ENCODE data around the gene PIP4K2C.
"Not testable (repeated sequence)": the region's sequence is repeated elsewhere in the genome, so short reads cannot be mapped to it uniquely, and the experiment has no call there.

The PIP4K2C gene

DNA sequence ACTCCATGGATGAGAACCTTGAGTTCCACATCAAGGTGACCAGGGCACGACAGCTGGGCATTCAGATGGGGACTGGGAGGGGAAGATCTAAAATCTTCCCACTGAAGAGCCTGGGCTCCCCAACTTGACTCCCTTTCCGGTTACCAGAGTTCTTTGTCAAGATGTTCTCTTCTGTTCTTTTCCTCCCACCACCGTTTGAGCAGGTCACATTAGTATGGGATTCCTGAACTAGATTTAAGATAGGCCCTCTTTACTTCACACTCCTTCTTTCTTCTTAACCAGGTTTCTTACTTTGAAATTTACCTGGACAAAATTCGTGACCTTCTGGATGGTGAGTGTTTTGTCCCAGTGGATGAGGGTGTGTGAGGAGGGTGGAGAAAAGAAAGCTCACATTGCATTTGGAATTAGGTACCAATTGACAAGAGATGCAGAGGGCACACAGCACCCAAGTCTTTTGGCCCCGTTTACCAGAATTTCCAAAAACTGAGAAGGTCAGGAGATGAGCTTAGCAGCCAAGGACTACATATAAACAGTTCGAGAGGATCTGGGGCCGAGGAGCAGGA is 26.7 kb upstream of the PIP4K2C start:
- TF ChIP-seq, protein P1, sequence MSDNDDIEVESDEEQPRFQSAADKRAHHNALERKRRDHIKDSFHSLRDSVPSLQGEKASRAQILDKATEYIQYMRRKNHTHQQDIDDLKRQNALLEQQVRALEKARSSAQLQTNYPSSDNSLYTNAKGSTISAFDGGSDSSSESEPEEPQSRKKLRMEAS (IDR thresholded peaks at IDR 0.05; ENCODE audit: low read depth, low read length): no peak
- TF ChIP-seq, protein P2, sequence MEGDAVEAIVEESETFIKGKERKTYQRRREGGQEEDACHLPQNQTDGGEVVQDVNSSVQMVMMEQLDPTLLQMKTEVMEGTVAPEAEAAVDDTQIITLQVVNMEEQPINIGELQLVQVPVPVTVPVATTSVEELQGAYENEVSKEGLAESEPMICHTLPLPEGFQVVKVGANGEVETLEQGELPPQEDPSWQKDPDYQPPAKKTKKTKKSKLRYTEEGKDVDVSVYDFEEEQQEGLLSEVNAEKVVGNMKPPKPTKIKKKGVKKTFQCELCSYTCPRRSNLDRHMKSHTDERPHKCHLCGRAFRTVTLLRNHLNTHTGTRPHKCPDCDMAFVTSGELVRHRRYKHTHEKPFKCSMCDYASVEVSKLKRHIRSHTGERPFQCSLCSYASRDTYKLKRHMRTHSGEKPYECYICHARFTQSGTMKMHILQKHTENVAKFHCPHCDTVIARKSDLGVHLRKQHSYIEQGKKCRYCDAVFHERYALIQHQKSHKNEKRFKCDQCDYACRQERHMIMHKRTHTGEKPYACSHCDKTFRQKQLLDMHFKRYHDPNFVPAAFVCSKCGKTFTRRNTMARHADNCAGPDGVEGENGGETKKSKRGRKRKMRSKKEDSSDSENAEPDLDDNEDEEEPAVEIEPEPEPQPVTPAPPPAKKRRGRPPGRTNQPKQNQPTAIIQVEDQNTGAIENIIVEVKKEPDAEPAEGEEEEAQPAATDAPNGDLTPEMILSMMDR (IDR thresholded peaks at IDR 0.05; ENCODE audit: low read depth, low read length): no peak
- no peak for TF ChIP-seq MYC (IDR thresholded peaks at IDR 0.05; ENCODE audit: low read depth, low read length)
- TF ChIP-seq POLR2A (IDR thresholded peaks at IDR 0.05; ENCODE audit: extremely low read depth, insufficient read length): no peak
- DNase-seq (ENCODE audit: low read depth): no peak

DNA sequence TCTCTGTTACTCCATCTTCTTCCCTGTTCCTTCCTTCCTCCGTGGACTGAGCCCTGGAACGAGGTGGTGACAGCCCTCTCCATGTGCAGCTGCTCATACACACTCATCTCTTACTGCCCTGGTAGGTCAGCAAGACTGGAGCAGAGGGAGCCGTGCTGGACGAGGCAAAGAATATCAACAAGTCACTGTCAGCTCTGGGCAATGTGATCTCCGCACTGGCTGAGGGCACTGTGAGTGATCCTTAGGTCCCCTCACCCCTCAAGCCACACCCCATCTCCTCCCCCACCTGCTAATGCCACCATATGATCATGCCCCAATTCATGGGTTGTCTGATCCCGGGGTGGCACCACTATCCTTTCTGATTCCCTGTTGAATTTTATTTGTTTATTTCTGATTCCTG is 22.2 kb upstream of the PIP4K2C start:
- TF ChIP-seq POLR2A (IDR thresholded peaks at IDR 0.05; ENCODE audit: extremely low read depth, insufficient read length) (no peak), MYC (IDR thresholded peaks at IDR 0.05; ENCODE audit: low read depth, low read length) (no peak)
- TF ChIP-seq, protein P1 (IDR thresholded peaks at IDR 0.05; ENCODE audit: low read depth, low read length): no peak
- TF ChIP-seq, protein P2 (IDR thresholded peaks at IDR 0.05; ENCODE audit: low read depth, low read length): no peak
- no peak overlapping the region for H3K4me3 ChIP-seq (ENCODE audit: low read depth, low read length)
- no peak for DNase-seq (ENCODE audit: low read depth)

More for the DNA sequence above, 26.7 kb upstream of the PIP4K2C start:
- no peak overlapping the region for H3K4me3 ChIP-seq (ENCODE audit: low read depth, low read length)

DNA sequence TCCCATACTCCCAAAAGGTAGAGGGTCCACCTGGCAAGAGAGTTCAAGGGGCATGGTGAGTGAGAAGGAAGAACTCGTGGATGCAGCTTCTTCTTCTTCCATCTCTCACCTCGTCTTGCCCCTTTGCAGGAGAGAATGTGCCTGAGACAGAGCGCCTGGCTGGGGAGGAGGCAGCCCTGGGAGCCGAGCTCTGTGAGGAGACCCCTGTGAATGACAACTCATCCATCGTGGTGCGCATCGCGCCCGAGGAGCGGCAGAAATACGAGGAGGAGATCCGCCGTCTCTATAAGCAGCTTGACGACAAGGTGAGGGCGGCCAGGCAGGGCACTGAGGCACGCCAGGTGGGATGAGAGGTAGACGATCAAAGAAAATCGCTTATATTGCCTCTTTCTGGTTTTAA is 21.1 kb upstream of the PIP4K2C start:
- TF ChIP-seq, protein P2 (IDR thresholded peaks at IDR 0.05; ENCODE audit: low read depth, low read length): no peak
- no peak for TF ChIP-seq MYC (IDR thresholded peaks at IDR 0.05; ENCODE audit: low read depth, low read length)
- TF ChIP-seq, protein P1 (IDR thresholded peaks at IDR 0.05; ENCODE audit: low read depth, low read length): no peak
- TF ChIP-seq POLR2A (IDR thresholded peaks at IDR 0.05; ENCODE audit: extremely low read depth, insufficient read length): no peak
- no peak overlapping the region for H3K4me3 ChIP-seq (ENCODE audit: low read depth, low read length)
- DNase-seq (ENCODE audit: low read depth): no peak

DNA sequence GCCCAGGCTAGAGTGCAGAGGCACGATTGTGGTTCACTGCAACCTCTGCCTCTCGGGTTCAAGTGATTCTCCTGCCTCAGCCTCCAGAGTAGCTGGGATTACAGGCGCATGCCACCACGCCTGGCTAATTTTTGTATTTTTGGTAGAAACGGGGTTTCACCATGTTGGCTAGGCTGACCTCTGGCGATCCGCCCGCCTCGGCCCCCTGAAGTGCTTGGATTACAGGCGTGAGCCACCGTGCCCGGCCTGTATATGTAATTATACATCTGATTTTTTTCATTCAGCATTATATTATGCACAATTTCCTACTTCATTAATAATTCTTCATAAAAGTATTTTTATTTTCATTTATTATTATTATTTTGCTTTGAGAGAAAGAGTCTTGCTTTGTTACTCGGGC is 20.6 kb upstream of the PIP4K2C start:
- not testable (repeated sequence) for DNase-seq (ENCODE audit: low read depth); H3K4me3 ChIP-seq (ENCODE audit: low read depth, low read length)

DNA sequence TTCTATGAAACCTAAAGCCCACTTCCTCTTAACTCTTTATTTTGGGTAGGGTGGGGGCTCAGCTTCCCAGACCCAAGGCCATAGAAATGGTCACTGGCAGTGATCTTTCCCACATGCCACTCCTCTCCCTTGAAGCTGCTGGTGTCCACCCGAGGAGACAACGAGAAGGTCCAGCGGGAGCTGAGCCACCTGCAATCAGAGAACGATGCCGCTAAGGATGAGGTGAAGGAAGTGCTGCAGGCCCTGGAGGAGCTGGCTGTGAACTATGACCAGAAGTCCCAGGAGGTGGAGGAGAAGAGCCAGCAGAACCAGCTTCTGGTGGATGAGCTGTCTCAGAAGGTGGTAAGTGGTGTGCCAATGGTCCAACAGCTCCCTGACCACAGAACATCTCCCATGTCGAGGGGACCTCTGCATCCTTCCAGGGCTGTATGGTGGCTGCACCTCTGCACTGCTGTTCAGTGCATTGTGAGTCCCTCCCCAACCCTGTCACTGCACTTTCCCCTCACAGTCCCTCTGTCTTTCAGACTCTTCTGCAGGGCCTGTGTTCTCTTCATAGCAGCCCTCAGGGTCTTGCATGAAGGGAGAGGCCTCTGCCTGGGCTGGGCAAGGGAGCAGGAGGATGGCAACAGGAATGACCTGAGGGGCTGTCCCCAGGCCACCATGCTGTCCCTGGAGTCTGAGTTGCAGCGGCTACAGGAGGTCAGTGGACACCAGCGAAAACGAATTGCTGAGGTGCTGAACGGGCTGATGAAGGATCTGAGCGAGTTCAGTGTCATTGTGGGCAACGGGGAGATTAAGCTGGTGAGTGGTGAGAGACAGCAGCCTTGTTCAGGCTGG is 18.8 kb upstream of the PIP4K2C start:
- no peak for DNase-seq (ENCODE audit: low read depth)
- TF ChIP-seq, protein P1 (IDR thresholded peaks at IDR 0.05; ENCODE audit: low read depth, low read length): no peak
- H3K4me3 ChIP-seq (ENCODE audit: low read depth, low read length): no peak overlapping the region

DNA sequence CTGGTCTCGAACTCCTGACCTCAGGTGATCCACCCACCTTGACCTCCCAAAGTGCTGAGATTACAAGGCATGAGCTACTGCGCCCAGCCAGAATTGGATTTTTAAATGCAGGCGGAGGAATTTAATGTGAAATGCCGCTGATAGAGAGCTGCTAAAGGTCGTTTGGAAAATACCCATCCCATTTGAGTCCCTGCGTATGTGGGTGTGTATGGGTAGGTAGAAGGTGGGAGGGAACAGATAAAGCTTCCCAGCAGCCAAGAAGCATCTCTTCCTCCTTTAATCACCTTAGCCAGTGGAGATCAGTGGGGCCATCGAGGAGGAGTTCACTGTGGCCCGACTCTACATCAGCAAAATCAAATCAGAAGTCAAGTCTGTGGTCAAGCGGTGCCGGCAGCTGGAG is 16.2 kb upstream of the PIP4K2C start:
- TF ChIP-seq POLR2A (IDR thresholded peaks at IDR 0.05; ENCODE audit: extremely low read depth, insufficient read length): no peak
- TF ChIP-seq MYC (IDR thresholded peaks at IDR 0.05; ENCODE audit: low read depth, low read length): no peak
- TF ChIP-seq, protein P1 (IDR thresholded peaks at IDR 0.05; ENCODE audit: low read depth, low read length): no peak
- TF ChIP-seq, protein P2 (IDR thresholded peaks at IDR 0.05; ENCODE audit: low read depth, low read length): no peak
- no peak for DNase-seq (ENCODE audit: low read depth)
- H3K4me3 ChIP-seq (ENCODE audit: low read depth, low read length): no peak overlapping the region

Data from NB4 (cell line).